ENCODE results near the gene GAL3ST2.
"Not testable (repeated sequence)": the region's sequence is repeated elsewhere in the genome, so short reads cannot be mapped to it uniquely, and the experiment has no call there.

GAL3ST2 gene

GRCh38 chr2:241776336-241777169 is at the start of gene GAL3ST2:
GAL3ST2 (plus strand) TSS chr2:241776822; CDS start chr2:241776956, 134 bp downstream.
- no peak for DNase-seq (ENCODE audit: low read depth)
- no peak for TF ChIP-seq CTCF (conservative IDR thresholded peaks at IDR 0.05; ENCODE audit: control insufficient read depth, insufficient read depth, low read depth, low read length)
- H3K4me3 ChIP-seq (ENCODE audit: control insufficient read depth, low read depth, low read length), result no peak within 1 kb of the TSS

- no peak for TF ChIP-seq CTCF (conservative IDR thresholded peaks at IDR 0.05; ENCODE audit: control insufficient read depth, insufficient read depth, low read depth, low read length)
- no peak for DNase-seq (ENCODE audit: low read depth)
- H3K4me3 ChIP-seq (ENCODE audit: control insufficient read depth, low read depth, low read length), result no peak overlapping the region
These were observed 48.6 kb upstream of the GAL3ST2 start for GRCh38 chr2:241728000-241728399.

- no peak for TF ChIP-seq CTCF (conservative IDR thresholded peaks at IDR 0.05; ENCODE audit: control insufficient read depth, insufficient read depth, low read depth, low read length)
- DNase-seq (ENCODE audit: low read depth), result peak; percentile 32
- no peak overlapping the region for H3K4me3 ChIP-seq (ENCODE audit: control insufficient read depth, low read depth, low read length)
These were observed 48.0 kb upstream of the GAL3ST2 start for GRCh38 chr2:241728627-241729026.

- no peak overlapping the region for H3K4me3 ChIP-seq (ENCODE audit: control insufficient read depth, low read depth, low read length)
- DNase-seq (ENCODE audit: low read depth), result no peak
- no peak for TF ChIP-seq CTCF (conservative IDR thresholded peaks at IDR 0.05; ENCODE audit: control insufficient read depth, insufficient read depth, low read depth, low read length)
These were observed 46.8 kb upstream of the GAL3ST2 start for GRCh38 chr2:241729868-241730267.

- no peak overlapping the region for H3K4me3 ChIP-seq (ENCODE audit: control insufficient read depth, low read depth, low read length)
- no peak for TF ChIP-seq CTCF (conservative IDR thresholded peaks at IDR 0.05; ENCODE audit: control insufficient read depth, insufficient read depth, low read depth, low read length)
- DNase-seq (ENCODE audit: low read depth), result no peak
These were observed 45.8 kb upstream of the GAL3ST2 start for GRCh38 chr2:241730671-241731293.

- TF ChIP-seq CTCF (conservative IDR thresholded peaks at IDR 0.05; ENCODE audit: control insufficient read depth, insufficient read depth, low read depth, low read length), result peak; percentile 33
- DNase-seq (ENCODE audit: low read depth), result peak; percentile 54
- not testable (repeated sequence) for H3K4me3 ChIP-seq (ENCODE audit: control insufficient read depth, low read depth, low read length)
These were observed 44.0 kb upstream of the GAL3ST2 start for GRCh38 chr2:241732513-241733186.
